ENCODE measurements around the gene CLNK.

The CLNK gene, protein sequence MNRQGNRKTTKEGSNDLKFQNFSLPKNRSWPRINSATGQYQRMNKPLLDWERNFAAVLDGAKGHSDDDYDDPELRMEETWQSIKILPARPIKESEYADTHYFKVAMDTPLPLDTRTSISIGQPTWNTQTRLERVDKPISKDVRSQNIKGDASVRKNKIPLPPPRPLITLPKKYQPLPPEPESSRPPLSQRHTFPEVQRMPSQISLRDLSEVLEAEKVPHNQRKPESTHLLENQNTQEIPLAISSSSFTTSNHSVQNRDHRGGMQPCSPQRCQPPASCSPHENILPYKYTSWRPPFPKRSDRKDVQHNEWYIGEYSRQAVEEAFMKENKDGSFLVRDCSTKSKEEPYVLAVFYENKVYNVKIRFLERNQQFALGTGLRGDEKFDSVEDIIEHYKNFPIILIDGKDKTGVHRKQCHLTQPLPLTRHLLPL

GRCh38 chr4:10684631-10685030, at the start of gene CLNK:
Gene CLNK (minus strand): TSS chr4:10684768. CDS start chr4:10667869, 16,899 bp downstream.
- DNase-seq (ENCODE audit: low read depth in 1 of 2, low spot score in 1 of 2): no peak

- no peak for DNase-seq (ENCODE audit: low read depth in 1 of 2, low spot score in 1 of 2)
Observed at GRCh38 chr4:10733481-10734062, 49.0 kb upstream of the CLNK start.

- no peak for DNase-seq (ENCODE audit: low read depth in 1 of 2, low spot score in 1 of 2)
Observed at GRCh38 chr4:10732914-10733415, 48.4 kb upstream of the CLNK start.

DNA sequence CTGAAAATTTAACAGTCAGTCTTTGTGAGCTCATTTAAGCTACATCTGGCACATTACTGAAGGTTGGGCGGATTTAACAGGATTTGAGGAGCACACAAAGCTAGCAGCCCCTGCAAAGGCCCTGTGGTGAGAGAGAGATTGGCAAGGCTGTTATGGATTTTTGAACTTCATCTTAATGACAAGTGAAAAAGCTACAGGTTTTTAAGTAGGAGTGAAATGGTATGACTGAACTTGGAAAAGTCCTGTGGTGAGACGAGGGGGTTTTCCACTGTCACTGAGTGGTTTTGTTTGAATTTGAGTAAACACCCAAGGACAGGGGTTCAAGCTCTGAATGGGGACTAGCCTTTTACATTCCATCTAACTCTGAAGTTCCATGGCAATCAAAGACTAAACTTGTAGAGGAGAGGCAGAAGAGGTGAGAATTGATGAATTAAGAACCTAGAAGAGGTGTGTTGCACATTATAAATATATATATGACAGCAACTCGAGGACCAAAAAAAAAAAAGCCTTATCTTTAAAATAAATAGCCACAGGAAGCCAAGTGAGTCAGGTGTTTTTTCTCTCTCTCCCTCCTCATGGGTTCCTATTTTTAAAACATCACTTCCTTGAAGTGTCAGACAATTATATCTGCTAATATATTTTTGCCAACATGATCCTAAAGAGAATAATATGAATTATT, 47.8 kb upstream of the CLNK start:
- no peak for DNase-seq (ENCODE audit: low read depth in 1 of 2, low spot score in 1 of 2)

DNA sequence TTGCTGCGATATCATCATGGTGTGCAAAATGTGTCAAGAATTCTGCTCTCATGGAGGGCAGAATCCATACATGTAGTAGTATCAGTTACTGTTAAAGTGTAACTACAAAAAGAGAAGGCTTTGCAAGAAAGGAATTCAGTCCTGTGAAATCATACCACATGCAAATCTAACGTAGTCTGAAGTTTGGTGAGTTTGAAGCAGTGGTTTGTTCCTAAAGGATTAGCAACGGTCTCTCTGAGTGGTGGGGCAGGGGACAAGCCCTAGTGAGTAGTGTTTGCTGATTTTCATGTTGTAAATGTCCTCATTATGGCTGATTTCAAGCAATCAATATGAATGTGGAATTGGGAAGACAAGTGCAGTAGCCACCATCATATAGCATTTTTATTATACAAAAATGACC, 47.1 kb upstream of the CLNK start:
- no peak for DNase-seq (ENCODE audit: low read depth in 1 of 2, low spot score in 1 of 2)

DNA sequence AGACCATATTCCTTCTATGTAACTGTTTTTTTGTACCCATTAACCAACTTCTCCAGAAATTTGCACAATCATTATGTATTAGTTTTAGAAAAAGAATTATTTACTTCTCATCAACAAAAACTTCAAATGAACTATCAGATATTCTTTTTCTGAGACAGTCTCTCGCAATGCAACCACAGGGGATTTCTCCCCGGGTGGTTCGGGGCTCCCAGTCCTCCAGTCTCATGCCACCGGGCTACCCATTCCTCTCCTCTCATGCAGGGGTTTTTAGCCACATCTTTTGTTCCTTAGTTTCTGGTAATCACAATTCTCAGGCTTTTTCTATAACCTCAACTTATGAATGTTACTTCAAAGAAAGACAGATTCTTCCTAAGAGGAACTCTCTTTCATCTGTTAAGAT, 46.6 kb upstream of the CLNK start:
- no peak for DNase-seq (ENCODE audit: low read depth in 1 of 2, low spot score in 1 of 2)

DNA sequence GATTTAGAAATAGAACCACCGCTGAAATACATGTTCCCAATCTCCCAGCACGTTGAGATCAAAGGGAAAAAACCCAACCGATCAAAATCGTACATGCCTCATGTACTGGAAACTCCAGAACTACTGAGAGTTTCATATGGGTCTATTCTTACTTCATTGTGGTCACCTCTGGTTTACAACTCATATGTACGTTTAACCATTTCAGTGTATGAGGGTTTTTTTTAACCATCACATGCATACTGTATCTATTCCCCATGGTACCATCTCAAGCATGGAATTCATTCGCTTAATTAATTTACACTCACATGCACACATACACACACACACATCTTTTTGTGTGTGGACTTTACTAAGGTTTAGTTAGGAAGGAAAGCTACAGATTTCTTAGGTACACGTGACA, 46.0 kb upstream of the CLNK start:
- no peak for DNase-seq (ENCODE audit: low read depth in 1 of 2, low spot score in 1 of 2)

DNA sequence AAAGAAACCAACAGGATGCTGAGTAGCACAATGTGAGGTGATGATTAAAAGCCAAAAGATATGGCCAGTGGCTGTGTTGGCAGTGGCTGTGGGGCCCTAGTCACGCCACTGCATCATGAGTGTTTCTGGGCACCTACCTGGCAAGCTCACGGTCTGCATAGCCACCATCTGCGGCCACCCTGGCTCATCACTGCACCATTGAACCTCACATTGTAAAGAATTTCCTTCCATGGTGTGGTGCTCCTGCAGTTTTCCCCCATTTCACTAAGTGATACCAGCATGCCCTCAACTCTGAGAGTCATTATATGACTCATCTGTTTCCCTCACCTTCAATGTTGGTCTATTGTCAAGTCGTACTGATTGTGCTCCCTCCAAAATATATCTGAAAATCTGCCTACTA, 45.5 kb upstream of the CLNK start:
- DNase-seq (ENCODE audit: low read depth in 1 of 2, low spot score in 1 of 2): no peak

DNA sequence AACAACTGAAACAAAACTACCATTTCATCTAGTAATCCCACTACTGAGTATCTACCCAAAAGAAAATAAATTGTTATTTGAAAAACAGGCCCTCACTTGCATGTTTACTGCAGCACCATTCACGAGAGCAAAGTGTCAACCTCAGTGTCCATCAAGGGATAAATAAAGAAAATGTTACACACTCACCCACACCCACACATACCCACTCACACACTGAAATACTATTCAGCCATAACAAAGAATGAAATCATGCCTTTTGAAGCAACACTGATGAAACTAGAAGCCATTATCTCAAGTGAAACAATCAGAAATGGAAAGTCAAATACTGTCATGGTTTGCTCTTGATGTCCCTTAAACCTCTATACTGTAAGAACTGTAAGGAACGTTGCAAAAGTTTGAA, 44.8 kb upstream of the CLNK start:
- no peak for DNase-seq (ENCODE audit: low read depth in 1 of 2, low spot score in 1 of 2)

GRCh38 chr4:10728016-10728415, 43.4 kb upstream of the CLNK start:
- no peak for DNase-seq (ENCODE audit: low read depth in 1 of 2, low spot score in 1 of 2)

- no peak for DNase-seq (ENCODE audit: low read depth in 1 of 2, low spot score in 1 of 2)
Observed at GRCh38 chr4:10727140-10727880, 42.7 kb upstream of the CLNK start.

GRCh38 chr4:10722957-10723356, 38.4 kb upstream of the CLNK start:
- no peak for DNase-seq (ENCODE audit: low read depth in 1 of 2, low spot score in 1 of 2)

GRCh38 chr4:10721616-10722015, 37.0 kb upstream of the CLNK start:
- no peak for DNase-seq (ENCODE audit: low read depth in 1 of 2, low spot score in 1 of 2)

DNA sequence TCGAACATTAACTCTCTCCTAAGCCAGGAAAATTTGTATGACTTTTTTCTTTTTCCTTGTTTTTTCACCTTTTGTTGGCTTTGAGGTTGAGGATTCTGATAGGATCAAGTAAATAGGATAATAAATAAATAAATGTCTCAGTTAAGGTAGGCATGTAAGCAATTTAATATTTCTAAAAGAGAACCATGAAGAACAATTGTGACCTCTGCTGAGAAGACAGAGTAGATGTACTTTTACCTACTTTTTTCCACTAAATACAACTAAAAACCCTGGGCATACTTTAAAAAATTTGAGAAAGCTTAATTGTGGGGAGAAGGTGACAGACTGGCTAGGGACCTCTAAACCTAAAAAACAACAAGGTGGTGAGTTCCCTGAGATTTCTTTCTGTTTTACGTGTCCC, 31.6 kb upstream of the CLNK start:
- DNase-seq (ENCODE audit: low read depth in 1 of 2, low spot score in 1 of 2): no peak

- no peak for DNase-seq (ENCODE audit: low read depth in 1 of 2, low spot score in 1 of 2)
Observed at GRCh38 chr4:10715696-10716095, 31.1 kb upstream of the CLNK start.

DNA sequence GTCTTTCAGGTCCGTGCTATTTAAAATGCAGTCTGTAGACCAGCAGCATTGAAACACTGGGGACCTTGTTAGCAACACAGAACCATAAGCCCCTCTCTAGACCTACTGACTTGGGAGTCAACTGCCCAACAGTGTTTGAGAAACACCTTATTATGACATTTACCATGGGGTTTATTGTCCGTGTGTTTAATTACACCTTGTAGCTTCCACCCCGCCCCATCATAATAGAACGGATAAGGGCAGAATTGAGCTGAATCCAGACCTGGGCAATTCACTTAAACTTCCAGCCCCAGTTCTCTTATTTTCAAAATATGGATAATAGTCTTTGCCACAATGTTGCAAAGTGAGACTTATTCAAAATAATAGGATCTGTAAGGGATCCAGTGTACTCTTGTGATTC, 30.6 kb upstream of the CLNK start:
- DNase-seq (ENCODE audit: low read depth in 1 of 2, low spot score in 1 of 2): no peak

DNA sequence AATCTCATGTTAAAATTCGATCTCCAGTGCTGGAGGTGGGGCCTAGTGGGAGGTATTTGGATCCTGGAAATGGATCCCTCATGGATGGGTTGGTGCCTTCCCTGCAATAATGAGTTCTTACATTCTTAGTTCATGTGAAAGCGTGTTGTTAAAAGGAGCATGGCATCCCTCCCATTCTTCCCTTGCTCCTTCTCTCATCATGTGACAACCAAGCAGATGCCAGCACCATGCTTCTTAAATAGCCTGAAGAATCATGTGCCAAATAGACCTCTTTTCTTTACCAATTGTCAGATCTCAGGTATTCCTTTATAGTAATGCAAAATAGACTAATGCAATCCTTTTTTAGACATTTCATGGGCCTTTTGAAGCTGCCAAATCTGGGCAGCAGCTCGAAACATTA, 29.0 kb upstream of the CLNK start:
- DNase-seq (ENCODE audit: low read depth in 1 of 2, low spot score in 1 of 2): no peak

- no peak for DNase-seq (ENCODE audit: low read depth in 1 of 2, low spot score in 1 of 2)
Observed at GRCh38 chr4:10706236-10706635, 21.7 kb upstream of the CLNK start.

DNA sequence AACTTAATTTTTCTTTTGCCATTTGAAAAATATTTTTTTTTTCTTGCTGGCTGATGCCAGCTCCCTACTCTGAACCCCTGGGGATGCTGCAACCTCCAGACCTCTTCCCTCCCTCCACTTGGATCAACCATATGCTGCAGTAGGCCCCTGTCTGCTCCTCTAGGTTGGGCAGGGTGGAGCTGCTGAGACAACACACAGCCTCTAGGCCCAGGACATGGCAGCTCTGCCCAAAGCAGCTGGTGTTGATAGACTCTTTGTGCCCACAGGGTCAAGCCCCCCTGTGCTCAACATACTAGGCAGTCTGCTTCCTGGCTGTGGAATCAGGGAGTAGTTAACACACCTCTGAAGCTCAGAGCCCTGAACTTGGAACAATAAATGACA, 19.9 kb upstream of the CLNK start:
- DNase-seq (ENCODE audit: low read depth in 1 of 2, low spot score in 1 of 2): no peak

DNA sequence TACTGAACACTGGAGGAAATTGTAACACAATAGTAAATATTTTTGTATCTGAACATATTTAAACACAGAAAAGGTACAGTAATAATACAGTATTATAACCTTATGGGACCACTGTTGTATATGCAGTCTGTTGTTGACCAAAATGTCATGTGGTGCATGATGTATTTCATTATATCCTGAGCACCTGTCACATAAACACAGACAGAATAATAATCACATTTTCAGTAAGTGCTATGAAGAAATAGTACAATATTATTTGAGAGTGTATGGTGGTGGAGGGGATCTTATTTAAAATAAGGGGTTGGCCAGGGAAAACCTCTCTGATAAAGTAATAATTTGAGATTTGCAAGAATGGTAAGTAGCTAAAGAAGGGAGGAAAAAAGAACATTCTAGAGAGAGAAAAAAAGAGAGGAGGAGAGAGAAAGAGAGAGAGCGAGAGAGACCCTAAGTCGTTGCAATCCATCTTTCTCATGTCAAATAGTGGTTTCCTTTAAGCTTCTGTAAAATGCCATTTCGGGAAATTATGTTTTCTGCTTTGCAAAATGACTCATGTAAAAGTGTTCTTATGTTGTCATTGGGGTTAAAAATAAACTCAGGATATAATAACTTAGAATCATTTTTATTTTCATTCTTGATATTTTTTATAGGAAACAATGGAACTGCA, 19.3 kb upstream of the CLNK start:
- no peak for DNase-seq (ENCODE audit: low read depth in 1 of 2, low spot score in 1 of 2)

DNA sequence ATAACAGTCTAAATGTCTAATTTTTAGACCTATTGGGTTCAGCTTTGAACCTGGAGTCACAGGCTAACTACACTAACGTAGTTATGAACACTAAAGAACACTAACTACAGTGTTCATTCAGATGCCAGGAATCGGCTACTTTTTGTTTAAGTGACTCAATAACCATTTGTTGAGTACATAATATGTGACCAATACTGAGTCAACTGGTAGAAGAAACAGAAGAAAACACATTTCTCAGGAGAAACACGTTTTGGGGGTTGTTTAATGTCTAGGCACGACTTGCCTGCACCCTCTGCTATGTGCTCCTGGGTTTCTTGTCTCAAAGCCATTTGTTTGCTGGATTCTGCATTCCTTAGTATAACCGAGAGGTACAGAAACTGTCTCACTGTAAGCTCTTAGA, 18.6 kb upstream of the CLNK start:
- no peak for DNase-seq (ENCODE audit: low read depth in 1 of 2, low spot score in 1 of 2)
